HEK293 (cell line): ENCODE data around the gene MAPK11.

ENCODE experiments used
- CTCF ChIA-PET: fragments of 350-600 bp; formaldehyde crosslinking; extraction: SDS; loops from one replicate; lab custom pipeline; 2021; ENCODE audit warnings: antibody characterized with exemption; lab: Yijun Ruan, JAX
- POLR2A ChIA-PET: fragments of 300-600 bp; formaldehyde crosslinking; extraction: SDS; loops from one replicate; lab custom pipeline; 2020; ENCODE audit warnings: antibody characterized with exemption, inconsistent platforms; lab: Yijun Ruan, JAX
- H3K27ac ChIP-seq: fragments of 200-500 bp; sonication (Bioruptor generic); 2 replicates; pipeline ENCODE4 v1.5.1; 2014; ENCODE audit warnings: low read depth, low read length, control low read depth, inconsistent platforms; ENCODE audit errors: extremely low read depth
- H3K36me3 ChIP-seq, 2 experiments: fragments of 200-500 bp in 1 of 2; sonication (Bioruptor generic) in 1 of 2; 1 replicate in 1 of 2; 2 replicates in 1 of 2; pipeline ENCODE4 v1.5.1; 2014 to 2017; ENCODE audit warnings: inconsistent platforms in 2 of 2, low read length in 2 of 2; ENCODE audit not compliant: control insufficient read depth in 2 of 2, insufficient read depth in 1 of 2
- H3K4me1 ChIP-seq: fragments of 200-500 bp; sonication (Bioruptor generic); 2 replicates; pipeline ENCODE4 v1.5.1; 2014; ENCODE audit warnings: mild to moderate bottlenecking, low read length, inconsistent platforms; ENCODE audit not compliant: control insufficient read depth, insufficient read depth
- H3K4me3 ChIP-seq: 2 replicates; pipeline ENCODE4 v1.5.1; 2011; ENCODE audit warnings: low read depth, mild to moderate bottlenecking, control low read depth, low read length, moderate library complexity
- H3K9me3 ChIP-seq: fragments of 200-500 bp; sonication (Bioruptor generic); 2 replicates; pipeline ENCODE4 v1.5.1; 2014; ENCODE audit warnings: low read depth, low read length, inconsistent platforms; ENCODE audit not compliant: control insufficient read depth, insufficient read depth
- BCL11A ChIP-seq: fragments of 450-650 bp; formaldehyde crosslinking; IDR thresholded peaks from 2 replicates; pipeline ENCODE4 v1.5.1; 2016; ENCODE audit warnings: low read depth, missing biosample characterization, missing genetic modification characterization
- FEZF1 ChIP-seq: fragments of 450-650 bp; formaldehyde crosslinking; IDR thresholded peaks from 2 replicates; pipeline ENCODE4 v1.5.1; 2016; ENCODE audit warnings: missing biosample characterization, missing genetic modification characterization
- GLIS1 ChIP-seq: fragments of 450-650 bp; formaldehyde crosslinking; IDR thresholded peaks from 2 replicates; pipeline ENCODE4 v1.5.1; 2016; ENCODE audit warnings: missing biosample characterization, missing genetic modification characterization
- KLF17 ChIP-seq: fragments of 450-650 bp; formaldehyde crosslinking; IDR thresholded peaks from 2 replicates; pipeline ENCODE4 v1.5.1; 2016; ENCODE audit warnings: missing biosample characterization, missing genetic modification characterization
- MZF1 ChIP-seq: fragments of 450-650 bp; formaldehyde crosslinking; IDR thresholded peaks from 2 replicates; pipeline ENCODE4 v1.5.1; 2017; ENCODE audit warnings: missing biosample characterization, missing genetic modification characterization, borderline replicate concordance
- PRDM4 ChIP-seq: fragments of 450-650 bp; formaldehyde crosslinking; IDR thresholded peaks from 2 replicates; pipeline ENCODE4 v1.5.1; 2017; ENCODE audit warnings: missing biosample characterization, missing genetic modification characterization
- SP3 ChIP-seq: fragments of 450-650 bp; formaldehyde crosslinking; IDR thresholded peaks from 2 replicates; pipeline ENCODE4 v1.5.1; 2016; ENCODE audit warnings: missing biosample characterization, missing genetic modification characterization
- WT1 ChIP-seq: fragments of 450-650 bp; formaldehyde crosslinking; IDR thresholded peaks from 2 replicates; pipeline ENCODE4 v1.5.1; 2016; ENCODE audit warnings: missing biosample characterization, missing genetic modification characterization
- ZBTB17 ChIP-seq: fragments of 450-650 bp; formaldehyde crosslinking; IDR thresholded peaks from 2 replicates; pipeline ENCODE4 v1.5.1; 2016; ENCODE audit warnings: missing biosample characterization, missing genetic modification characterization
- ZBTB6 ChIP-seq: fragments of 450-650 bp; formaldehyde crosslinking; IDR thresholded peaks from 2 replicates; pipeline ENCODE4 v1.5.1; 2017; ENCODE audit warnings: missing biosample characterization, missing genetic modification characterization
- ZBTB8A ChIP-seq: fragments of 450-650 bp; formaldehyde crosslinking; IDR thresholded peaks from 2 replicates; pipeline ENCODE4 v1.5.1; 2016; ENCODE audit warnings: missing biosample characterization, missing genetic modification characterization
- ZEB2 ChIP-seq: fragments of 450-650 bp; formaldehyde crosslinking; IDR thresholded peaks from 2 replicates; pipeline ENCODE4 v1.5.1; 2016; ENCODE audit warnings: missing biosample characterization, missing genetic modification characterization
- ZIC2 ChIP-seq: fragments of 450-650 bp; formaldehyde crosslinking; IDR thresholded peaks from 2 replicates; pipeline ENCODE4 v1.5.1; 2016; ENCODE audit warnings: missing biosample characterization, missing genetic modification characterization
- ZNF10 ChIP-seq: fragments of 450-650 bp; formaldehyde crosslinking; IDR thresholded peaks from 2 replicates; pipeline ENCODE4 v1.5.1; 2017; ENCODE audit warnings: missing biosample characterization, missing genetic modification characterization
- ZNF146 ChIP-seq: fragments of 450-650 bp; formaldehyde crosslinking; IDR thresholded peaks from 2 replicates; pipeline ENCODE4 v1.5.1; 2016; ENCODE audit warnings: missing biosample characterization, missing genetic modification characterization
- ZNF184 ChIP-seq: fragments of 450-650 bp; IDR thresholded peaks from 2 replicates; pipeline ENCODE4 v1.5.1; 2018; ENCODE audit warnings: missing biosample characterization, mild to moderate bottlenecking, missing genetic modification characterization
- ZNF311 ChIP-seq: fragments of 450-650 bp; formaldehyde crosslinking; IDR thresholded peaks from 2 replicates; pipeline ENCODE4 v1.5.1; 2017; ENCODE audit warnings: missing biosample characterization, missing genetic modification characterization, borderline replicate concordance
- ZNF362 ChIP-seq: fragments of 450-650 bp; formaldehyde crosslinking; IDR thresholded peaks from 2 replicates; pipeline ENCODE4 v1.5.1; 2016; ENCODE audit warnings: missing biosample characterization, missing genetic modification characterization
- ZNF366 ChIP-seq: fragments of 450-650 bp; formaldehyde crosslinking; conservative IDR thresholded peaks from 2 replicates; pipeline ENCODE4 v1.5.1; 2016; ENCODE audit warnings: missing biosample characterization, missing genetic modification characterization
- ZNF560 ChIP-seq: fragments of 450-650 bp; formaldehyde crosslinking; IDR thresholded peaks from 2 replicates; pipeline ENCODE4 v1.5.1; 2017; ENCODE audit warnings: missing biosample characterization, missing genetic modification characterization, borderline replicate concordance
- ZNF580 ChIP-seq: fragments of 450-650 bp; formaldehyde crosslinking; IDR thresholded peaks from 2 replicates; pipeline ENCODE4 v1.5.1; 2016; ENCODE audit warnings: missing biosample characterization, missing genetic modification characterization
- ZNF610 ChIP-seq: fragments of 450-650 bp; formaldehyde crosslinking; IDR thresholded peaks from 2 replicates; pipeline ENCODE4 v1.5.1; 2016; ENCODE audit warnings: missing biosample characterization, missing genetic modification characterization, borderline replicate concordance
- ZNF626 ChIP-seq: fragments of 450-650 bp; sonication (Bioruptor Pico); formaldehyde crosslinking; IDR thresholded peaks from 2 replicates; pipeline ENCODE4 v1.5.1; 2018; ENCODE audit warnings: missing biosample characterization, missing genetic modification characterization, inconsistent platforms

Gene MAPK11

GRCh38 chr22:50242406-50242949 is 27.7 kb downstream of the MAPK11 start (continued):
- TF ChIP-seq PRDM4 (tag by site-specific recombination): peak; percentile 68
- TF ChIP-seq WT1: no peak
- peak; percentile 89; the same call in 1 of the 2 replicates for TF ChIP-seq ZNF610 (tag by site-specific recombination)
- TF ChIP-seq BCL11A (tag by site-specific recombination): 0 out of 2 replicates have a peak, but pooled peaks have one; percentile 15
- no peak; the same call in 1 of the 2 replicates for TF ChIP-seq KLF17 (tag by site-specific recombination)
- TF ChIP-seq ZBTB8A (tag by site-specific recombination): peak; percentile 11; the same call in 1 of the 2 replicates
- TF ChIP-seq ZBTB6 (tag by site-specific recombination): no peak
- peak; percentile 26; the same call in 1 of the 2 replicates for TF ChIP-seq ZEB2
- TF ChIP-seq ZNF366 (tag by site-specific recombination): peak; percentile 33; the same call in 1 of the 2 replicates
- peak; percentile 32; the same call in 1 of the 2 replicates for TF ChIP-seq FEZF1 (tag by site-specific recombination)
- no peak for TF ChIP-seq ZNF146 (tag by site-specific recombination)
- TF ChIP-seq ZBTB17: no peak; the same call in 1 of the 2 replicates
- TF ChIP-seq ZNF311 (tag by site-specific recombination): no peak
- TF ChIP-seq SP3 (tag by site-specific recombination): no peak
- no peak for TF ChIP-seq ZNF626 (tag by site-specific recombination)
- TF ChIP-seq ZNF560 (tag by site-specific recombination): no peak
- no peak for TF ChIP-seq GLIS1 (tag by site-specific recombination)
- TF ChIP-seq ZNF580 (tag by site-specific recombination): no peak
- TF ChIP-seq ZNF362: no peak

- Histone ChIP-seq H3K36me3 (peaks cover 21 to 58% of the 10 kb centered on the region in 2 experiments; a peak in 2 of 3 replicates), H3K27ac (no peak overlapping the region), H3K4me1 (no peaks in the 10 kb centered on the region), H3K4me3 (no peak overlapping the region), H3K9me3 (no peaks in the 10 kb centered on the region)
- ChIA-PET CTCF (interaction anchor here (0.6 to 1.9 kb wide), 7 partner anchors 10 to 128 kb away, joined by 3 to 7 read pairs (median 4); partner anchors contain the start of gene HDAC10), POLR2A (no interaction called here)
- TF ChIP-seq MZF1 (tag by site-specific recombination) (no peak), ZNF184 (tag by site-specific recombination) (no peak), ZNF580 (tag by site-specific recombination) (no peak), ZIC2 (tag by site-specific recombination) (peak; percentile 71), ZNF10 (tag by site-specific recombination) (no peak)
Measured at GRCh38 chr22:50238755-50239154, 31.4 kb downstream of the MAPK11 start.
